ENCODE results near the gene ADIPOR1.

GRCh38 chr1:202956969-202957368, 1.1 kb downstream of the ADIPOR1 start:
- TF ChIP-seq REST (IDR thresholded peaks at IDR 0.05; ENCODE audit: insufficient replicate concordance, low read depth) = no peak
- TF ChIP-seq CTCF (IDR thresholded peaks at IDR 0.05; ENCODE audit: insufficient read depth, low read length) = no peak
- TF ChIP-seq GABPA (IDR thresholded peaks at IDR 0.05; ENCODE audit: low read depth) = no peak
